Activated naive CD8-positive, alpha-beta T cell treated with anti-CD3 and anti-CD28 coated beads, Interleukin-2, amount 10 ng/mL, durations not matched to agents 7 days and 5 days (primary cell): Measurements from ENCODE around the gene NUPR1. TPM values are rescaled to one million over a fixed set of nuclear protein-coding genes. Genes with fewer than 3 reads are reported as not detected.

Source experiments
- ATAC-seq: fragments of 150-1000 bp; cut with Tn5 transposase; one replicate; pipeline ENCODE4 v1.10.0; 2021; ENCODE audit warnings: low read depth, moderate library complexity
- POLR2A ChIA-PET: fragments of 350-600 bp; sonication (Branson Sonifier 250); formaldehyde crosslinking; loops from one replicate; lab custom pipeline; 2021; ENCODE audit warnings: antibody characterized with exemption; lab: Charles Lee
- DNase-seq: peaks from one replicate; pipeline ENCODE4 v3.0.0; 2021
- H3K27ac Mint-ChIP-seq: one replicate; pipeline ENCODE4 v1.8.0; 2022; ENCODE audit warnings: mild to moderate bottlenecking, mixed read lengths
- H3K27me3 Mint-ChIP-seq: one replicate; pipeline ENCODE4 v1.8.0; 2022; ENCODE audit warnings: mild to moderate bottlenecking, moderate library complexity, mixed read lengths
- H3K36me3 Mint-ChIP-seq: one replicate; pipeline ENCODE4 v1.8.0; 2021; ENCODE audit warnings: mild to moderate bottlenecking, mixed read lengths
- H3K4me1 Mint-ChIP-seq: one replicate; pipeline ENCODE4 v1.8.0; 2021; ENCODE audit warnings: mixed read lengths
- H3K4me3 Mint-ChIP-seq: one replicate; pipeline ENCODE4 v1.8.0; 2022; ENCODE audit warnings: mild to moderate bottlenecking, moderate library complexity, mixed read lengths
- H3K9me3 Mint-ChIP-seq: one replicate; pipeline ENCODE4 v1.8.0; 2021; ENCODE audit warnings: mixed read lengths
- total RNA-seq, 2 experiments: library from RNA; stranded (reverse); gene quantifications; one replicate each; pipeline ENCODE4 v1.2.3, GENCODE V29; 2021

The NUPR1 gene, protein sequence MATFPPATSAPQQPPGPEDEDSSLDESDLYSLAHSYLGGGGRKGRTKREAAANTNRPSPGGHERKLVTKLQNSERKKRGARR
- under 1 TPM in 1 of 2 experiments, not detected in 1; 0.20 TPM for total RNA-seq

DNA sequence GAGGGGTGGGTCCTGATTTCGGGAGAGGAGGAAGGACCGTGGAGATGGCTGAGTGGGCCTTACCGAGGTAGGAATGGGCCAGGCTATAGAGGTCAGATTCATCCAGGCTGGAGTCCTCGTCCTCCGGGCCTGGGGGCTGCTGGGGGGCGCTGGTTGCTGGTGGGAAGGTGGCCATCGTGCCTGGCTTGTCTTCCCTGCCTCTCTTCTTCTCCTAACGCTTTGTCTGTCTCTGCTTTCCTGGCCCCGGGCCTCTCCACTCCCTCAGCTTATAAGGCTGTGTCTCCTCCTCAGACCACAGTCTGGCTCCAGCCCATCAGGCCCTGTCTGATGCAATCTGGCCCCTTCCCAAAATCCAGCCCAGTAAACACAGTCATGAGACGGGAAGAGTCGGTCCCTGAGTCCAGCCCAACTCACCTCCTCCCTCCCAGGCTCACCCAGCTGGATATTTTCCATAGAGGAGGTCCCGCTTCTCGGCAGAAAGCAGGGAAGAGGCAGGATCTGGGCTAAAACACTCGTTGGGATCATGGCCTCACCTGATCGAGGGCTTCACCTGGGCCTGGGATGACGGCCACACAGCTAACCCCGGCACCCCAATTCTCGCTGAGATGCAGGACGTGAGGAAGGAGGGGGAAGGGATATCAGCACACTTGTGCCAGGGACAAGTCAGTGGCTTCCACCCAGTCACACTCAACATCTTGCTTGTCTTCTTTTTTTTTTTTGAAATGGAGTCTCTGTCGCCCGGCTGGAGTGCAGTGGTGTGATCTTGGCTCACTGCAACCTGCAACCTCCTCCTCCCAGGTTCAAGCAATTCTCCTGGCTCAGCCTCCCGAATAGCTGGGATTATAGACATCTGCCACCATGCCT, at the start of gene NUPR1:
TSS of gene NUPR1 (minus strand) at position 242 of the 864 bp plus-strand sequence. CDS start at position 175, 67 bp downstream.
- H3K4me1 Mint-ChIP-seq = peaks cover 20% of the 10 kb centered on the region
- no peak for ATAC-seq

GRCh38 chr16:28587386-28587785, 48.6 kb upstream of the NUPR1 start:
- DNase-seq (no peak), ATAC-seq (no peak)
- peaks cover 17% of the 10 kb centered on the region for H3K36me3 Mint-ChIP-seq
- H3K4me1 Mint-ChIP-seq = no peaks in the 10 kb centered on the region
- POLR2A ChIA-PET = no interaction called here
- H3K27me3 Mint-ChIP-seq = no peaks in the 10 kb centered on the region
- no peaks in the 10 kb centered on the region for H3K9me3 Mint-ChIP-seq
- no peak overlapping the region for H3K4me3 Mint-ChIP-seq
- no peak overlapping the region for H3K27ac Mint-ChIP-seq

More for the DNA sequence above, at the start of gene NUPR1:
- Mint-ChIP-seq H3K27ac (peak within 1 kb of the TSS; percentile 22), H3K9me3 (no peaks in the 10 kb centered on the region), H3K36me3 (no peaks in the 10 kb centered on the region), H3K27me3 (peaks cover 3% of the 10 kb centered on the region), H3K4me3 (no peak within 1 kb of the TSS)
- no peak for DNase-seq
- POLR2A ChIA-PET = no interaction called here

DNA sequence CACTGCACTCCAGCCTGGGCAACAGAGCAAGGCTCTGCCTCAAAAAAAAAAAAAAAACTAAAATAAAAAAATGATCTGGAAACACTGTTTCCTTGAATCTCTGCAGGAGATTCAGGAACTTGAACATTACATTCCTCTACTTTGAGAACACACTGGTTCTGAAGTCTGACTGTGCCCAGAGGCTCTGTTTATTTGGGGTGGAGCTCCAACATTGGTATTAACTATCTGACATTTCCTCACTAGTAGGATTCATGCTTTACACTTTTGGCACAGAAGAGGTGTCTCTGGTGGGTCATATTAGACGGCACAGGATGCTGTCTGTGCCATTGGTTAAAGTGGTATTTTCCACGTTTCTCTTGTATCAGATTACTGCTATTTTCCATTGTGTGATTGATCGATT, 47.7 kb upstream of the NUPR1 start:
- ATAC-seq (no peak), DNase-seq (no peak)
- peaks cover 22% of the 10 kb centered on the region for H3K36me3 Mint-ChIP-seq
- no peak overlapping the region for H3K27ac Mint-ChIP-seq
- POLR2A ChIA-PET = no interaction called here
- H3K4me3 Mint-ChIP-seq = no peak overlapping the region
- no peaks in the 10 kb centered on the region for H3K4me1 Mint-ChIP-seq
- no peaks in the 10 kb centered on the region for H3K27me3 Mint-ChIP-seq
- no peaks in the 10 kb centered on the region for H3K9me3 Mint-ChIP-seq

DNA sequence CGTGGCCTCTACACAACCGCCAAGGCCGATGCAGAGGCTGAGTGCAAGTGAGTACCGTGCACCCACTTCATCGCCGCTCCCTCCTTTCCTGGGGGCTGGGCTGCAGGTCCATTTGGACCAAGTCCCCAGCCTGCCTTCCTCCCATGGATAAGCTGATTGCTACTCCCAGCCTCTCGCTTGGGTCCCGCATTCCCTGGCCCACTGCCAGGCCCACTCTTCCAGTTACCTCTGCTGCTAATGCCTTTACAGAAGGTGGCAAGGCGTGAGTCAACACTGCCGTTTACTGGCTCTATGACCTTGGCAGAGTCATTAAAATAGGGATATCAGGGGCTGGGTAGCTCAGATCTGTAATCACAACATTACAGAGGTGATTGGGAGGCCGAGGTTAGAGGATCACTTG, 46.9 kb upstream of the NUPR1 start:
- H3K27ac Mint-ChIP-seq = no peak overlapping the region
- no peak overlapping the region for H3K4me3 Mint-ChIP-seq
- POLR2A ChIA-PET = no interaction called here
- H3K36me3 Mint-ChIP-seq = peaks cover 22% of the 10 kb centered on the region
- no peaks in the 10 kb centered on the region for H3K9me3 Mint-ChIP-seq
- DNase-seq = no peak
- H3K4me1 Mint-ChIP-seq = no peaks in the 10 kb centered on the region
- H3K27me3 Mint-ChIP-seq = no peaks in the 10 kb centered on the region
- ATAC-seq = no peak

DNA sequence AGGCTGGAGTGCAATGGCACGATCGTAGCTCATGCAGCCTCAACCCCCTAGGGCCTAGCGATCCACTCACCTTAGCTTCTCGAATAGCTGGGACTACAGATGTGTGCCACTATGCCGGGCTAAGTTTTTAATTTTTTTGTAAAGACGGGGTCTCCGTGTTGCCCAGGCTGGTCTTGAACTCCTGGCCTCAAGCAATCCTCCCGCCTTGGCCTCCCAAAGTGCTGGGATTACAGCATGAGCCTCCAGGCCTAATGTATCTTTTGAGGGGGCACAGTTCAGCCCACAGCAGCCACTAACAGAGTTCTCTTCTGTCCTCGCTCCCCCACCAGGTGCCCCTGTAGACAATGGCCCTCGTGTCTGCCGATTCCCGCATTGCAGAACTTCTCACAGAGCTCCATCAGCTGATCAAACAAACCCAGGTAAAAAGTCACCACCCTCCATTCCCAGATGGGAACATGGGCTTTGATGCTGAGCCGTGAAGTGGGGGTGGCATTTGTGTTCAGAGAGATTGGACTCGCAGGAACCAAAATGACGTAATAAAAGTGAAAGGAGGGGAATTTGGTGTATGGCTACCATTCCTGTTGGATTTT, 42.0 kb upstream of the NUPR1 start:
- Mint-ChIP-seq H3K27me3 (no peaks in the 10 kb centered on the region), H3K36me3 (peaks cover 20% of the 10 kb centered on the region), H3K4me3 (no peak overlapping the region), H3K9me3 (no peaks in the 10 kb centered on the region), H3K4me1 (peaks cover 2% of the 10 kb centered on the region), H3K27ac (no peak overlapping the region)
- POLR2A ChIA-PET = interaction anchor here (0.7 kb wide), 1 partner anchor 51 kb away, joined by 4 read pairs; no protein-coding TSS in a partner anchor
- ATAC-seq = no peak
- DNase-seq = no peak

DNA sequence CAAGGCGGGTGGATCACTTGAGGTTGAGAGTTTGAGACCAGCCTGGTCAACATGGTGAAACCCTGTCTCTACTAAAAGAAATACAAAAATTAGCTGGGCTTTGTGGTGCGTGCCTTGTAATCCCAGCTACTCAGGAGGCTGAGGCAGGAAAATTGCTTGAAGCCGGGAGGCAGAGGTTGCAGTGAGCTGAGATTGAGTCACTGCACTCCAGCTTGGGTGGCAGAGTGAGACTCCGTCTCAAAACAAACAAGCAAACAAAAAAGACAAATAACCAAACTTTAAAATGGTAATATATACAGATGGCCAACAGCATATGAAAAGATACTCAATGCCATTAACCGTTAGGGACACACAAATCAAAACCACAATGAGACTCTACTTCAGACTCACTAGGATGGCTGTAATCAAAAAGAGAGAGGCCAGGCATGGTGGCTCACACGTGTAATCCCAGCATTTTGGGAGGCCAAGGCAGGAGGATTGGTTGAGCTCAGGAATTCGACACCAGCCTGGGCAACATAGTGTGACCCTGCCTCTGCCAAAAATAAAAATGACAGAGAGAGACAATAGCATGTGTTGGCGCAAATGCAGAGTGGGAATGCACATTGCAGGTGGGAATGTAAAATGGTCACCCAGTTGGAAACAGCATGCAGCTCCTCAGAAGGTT, 36.8 kb upstream of the NUPR1 start:
- H3K27ac Mint-ChIP-seq = no peak overlapping the region
- ATAC-seq (no peak), DNase-seq (no peak)
- POLR2A ChIA-PET = interaction anchor here (1.1 kb wide), 1 partner anchor 11 kb away, joined by 3 read pairs; no protein-coding TSS in a partner anchor
- H3K9me3 Mint-ChIP-seq = no peaks in the 10 kb centered on the region
- peaks cover 2% of the 10 kb centered on the region for H3K4me1 Mint-ChIP-seq
- no peak overlapping the region for H3K4me3 Mint-ChIP-seq
- H3K36me3 Mint-ChIP-seq = peaks cover 3% of the 10 kb centered on the region
- no peaks in the 10 kb centered on the region for H3K27me3 Mint-ChIP-seq

- Mint-ChIP-seq H3K36me3 (peaks cover 3% of the 10 kb centered on the region), H3K4me3 (no peak overlapping the region), H3K4me1 (peaks cover 2% of the 10 kb centered on the region), H3K9me3 (no peaks in the 10 kb centered on the region), H3K27ac (no peak overlapping the region), H3K27me3 (no peaks in the 10 kb centered on the region)
- ATAC-seq (no peak), DNase-seq (no peak)
- POLR2A ChIA-PET = interaction anchor here (1.1 kb wide), 1 partner anchor 10 kb away, joined by 3 read pairs; no protein-coding TSS in a partner anchor
Measured at GRCh38 chr16:28574925-28575324, 36.2 kb upstream of the NUPR1 start.

DNA sequence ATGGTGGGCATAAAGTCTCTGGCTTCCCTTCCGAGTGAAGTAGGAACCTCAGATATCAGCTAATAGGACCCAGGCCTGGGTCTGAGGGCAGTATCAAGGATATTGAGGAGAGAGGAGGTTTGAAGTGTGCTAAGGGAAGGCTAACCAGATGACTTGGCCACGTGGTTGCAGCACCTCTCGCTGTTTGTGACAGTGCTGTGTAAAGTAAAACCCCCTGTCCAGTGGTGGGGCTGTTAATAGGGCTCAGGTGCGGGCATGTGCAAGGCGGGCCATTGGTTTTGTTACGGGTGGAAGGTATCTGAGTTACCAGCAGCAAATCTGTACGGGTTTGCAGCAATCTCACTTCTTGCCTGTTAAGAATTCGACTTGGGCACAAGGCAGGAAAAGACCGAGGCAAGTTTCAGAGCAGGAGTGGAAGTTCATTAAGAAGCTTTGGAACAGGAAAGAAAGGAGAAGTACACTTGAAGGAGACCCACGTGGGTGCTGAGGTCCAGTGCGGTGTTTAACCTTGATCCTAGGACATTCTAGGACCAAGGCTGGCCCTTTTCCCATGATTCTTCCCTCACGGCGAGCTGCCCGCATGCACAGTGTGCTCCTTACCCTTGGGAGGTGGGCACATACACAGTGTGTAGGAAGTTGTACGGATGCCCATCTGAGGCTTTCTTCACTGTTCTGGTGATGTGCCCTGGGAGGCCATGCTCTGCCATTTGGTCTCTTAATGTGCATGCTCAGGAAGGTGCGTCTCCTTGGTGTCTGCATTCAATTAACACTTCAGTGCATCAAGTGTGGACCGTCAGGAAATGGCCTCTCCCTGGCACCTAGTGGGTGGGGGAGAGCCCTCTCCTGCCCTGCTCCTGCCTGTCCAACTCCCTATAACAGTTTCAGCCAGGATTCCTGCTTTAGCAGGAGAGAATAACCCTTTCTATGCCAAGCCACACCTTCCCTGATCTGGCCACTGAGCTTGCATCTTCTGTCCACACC, 35.3 kb upstream of the NUPR1 start:
- POLR2A ChIA-PET = interaction anchor here (0.6 to 1.1 kb wide), 2 partner anchors 9 to 576 kb away, joined by 3 to 4 read pairs; no protein-coding TSS in a partner anchor
- H3K4me3 Mint-ChIP-seq = no peak overlapping the region

GRCh38 chr16:28572696-28573510, 34.1 kb upstream of the NUPR1 start:
- ATAC-seq (no peak), DNase-seq (no peak)
- POLR2A ChIA-PET = interaction anchor here (0.5 kb wide), 1 partner anchor 37 kb away, joined by 5 read pairs; the partner anchor contains the start of gene SULT1A1
- no peaks in the 10 kb centered on the region for H3K9me3 Mint-ChIP-seq
- peaks cover 3% of the 10 kb centered on the region for H3K36me3 Mint-ChIP-seq
- no peak overlapping the region for H3K4me3 Mint-ChIP-seq
- H3K4me1 Mint-ChIP-seq = peaks cover 2% of the 10 kb centered on the region
- no peaks in the 10 kb centered on the region for H3K27me3 Mint-ChIP-seq
- H3K27ac Mint-ChIP-seq = no peak overlapping the region

More for the DNA sequence above, 35.3 kb upstream of the NUPR1 start:
- no peak overlapping the region for H3K27ac Mint-ChIP-seq
- DNase-seq (no peak), ATAC-seq (no peak)
- H3K27me3 Mint-ChIP-seq = no peaks in the 10 kb centered on the region
- no peaks in the 10 kb centered on the region for H3K9me3 Mint-ChIP-seq
- H3K4me1 Mint-ChIP-seq = peaks cover 2% of the 10 kb centered on the region
- H3K36me3 Mint-ChIP-seq = peaks cover 3% of the 10 kb centered on the region

DNA sequence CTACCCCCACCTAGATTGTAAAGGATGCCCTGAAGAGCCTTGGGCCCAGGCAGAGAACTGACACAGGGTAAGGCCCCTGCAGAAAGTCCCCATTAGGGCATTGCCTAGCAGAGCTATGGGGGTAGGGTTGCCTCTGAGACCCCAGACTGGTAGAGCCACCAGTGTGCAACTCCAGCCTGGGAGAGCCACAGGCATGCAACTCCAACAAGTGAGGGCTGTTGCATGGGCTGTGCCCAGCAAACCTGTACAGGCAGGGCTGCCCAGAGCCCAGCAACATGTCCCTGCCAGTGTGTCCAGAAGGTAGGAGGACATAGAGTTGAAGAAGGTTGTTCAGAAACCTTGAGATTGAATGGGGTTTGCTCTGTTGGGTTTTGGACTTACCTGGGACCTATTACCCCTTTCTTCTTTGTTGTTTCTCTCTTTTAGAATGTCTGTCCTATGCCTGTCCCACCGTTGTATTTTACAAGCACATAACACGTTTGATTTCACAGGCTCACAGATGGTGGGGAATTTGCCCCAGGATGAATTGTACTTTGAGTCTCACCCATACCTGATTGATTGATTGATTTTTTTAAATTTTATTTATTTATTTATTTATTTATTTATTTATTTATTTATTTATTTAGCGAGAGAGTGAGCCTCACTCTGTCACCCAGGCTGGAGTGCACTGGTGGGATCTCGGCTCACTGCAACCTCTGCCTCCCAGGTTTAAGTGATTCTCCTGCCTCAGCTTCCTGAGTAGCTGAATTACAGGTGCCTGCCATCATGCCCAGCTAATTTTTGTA, 31.4 kb upstream of the NUPR1 start:
- H3K4me1 Mint-ChIP-seq = no peaks in the 10 kb centered on the region
- no peak for ATAC-seq

DNA sequence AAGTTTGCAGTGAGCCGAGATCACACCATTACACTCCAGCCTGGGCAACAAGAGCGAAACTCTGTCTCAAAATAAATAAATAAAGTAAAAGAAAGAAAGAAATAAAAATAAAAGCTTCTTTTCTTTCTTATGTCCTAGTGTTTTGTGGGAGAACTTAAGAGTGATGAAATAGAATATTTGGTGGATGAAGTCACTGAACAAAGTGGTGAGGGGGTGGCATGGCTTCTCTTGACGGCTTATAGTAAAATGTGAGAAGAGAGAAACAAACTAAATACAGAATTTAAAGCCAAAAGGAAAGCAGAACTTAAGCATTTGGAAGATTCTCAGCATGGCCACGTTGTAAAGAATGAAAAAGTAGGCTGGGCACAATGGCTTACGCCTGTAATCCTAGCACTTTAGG, 30.2 kb upstream of the NUPR1 start:
- POLR2A ChIA-PET = interaction anchor here (1.0 kb wide), 1 partner anchor 9 kb away, joined by 3 read pairs; no protein-coding TSS in a partner anchor
- Mint-ChIP-seq H3K36me3 (peaks cover 27% of the 10 kb centered on the region), H3K4me3 (no peak overlapping the region), H3K4me1 (no peaks in the 10 kb centered on the region), H3K27ac (no peak overlapping the region), H3K9me3 (peaks cover 12% of the 10 kb centered on the region), H3K27me3 (no peaks in the 10 kb centered on the region)
- DNase-seq (no peak), ATAC-seq (no peak)

More for the DNA sequence above, 31.4 kb upstream of the NUPR1 start:
- peaks cover 21% of the 10 kb centered on the region for H3K36me3 Mint-ChIP-seq
- H3K27ac Mint-ChIP-seq = no peak overlapping the region
- POLR2A ChIA-PET = no interaction called here
- no peak overlapping the region for H3K4me3 Mint-ChIP-seq
- H3K27me3 Mint-ChIP-seq = no peaks in the 10 kb centered on the region
- H3K9me3 Mint-ChIP-seq = peaks cover 11% of the 10 kb centered on the region
- DNase-seq = no peak
